ENCODE data around the gene SNX4. TPM values are rescaled to one million over a fixed set of nuclear protein-coding genes. Genes with fewer than 3 reads are reported as not detected.

Gene SNX4
- total RNA-seq, 1 donor from 2014 or later = 37.8 TPM

DNA sequence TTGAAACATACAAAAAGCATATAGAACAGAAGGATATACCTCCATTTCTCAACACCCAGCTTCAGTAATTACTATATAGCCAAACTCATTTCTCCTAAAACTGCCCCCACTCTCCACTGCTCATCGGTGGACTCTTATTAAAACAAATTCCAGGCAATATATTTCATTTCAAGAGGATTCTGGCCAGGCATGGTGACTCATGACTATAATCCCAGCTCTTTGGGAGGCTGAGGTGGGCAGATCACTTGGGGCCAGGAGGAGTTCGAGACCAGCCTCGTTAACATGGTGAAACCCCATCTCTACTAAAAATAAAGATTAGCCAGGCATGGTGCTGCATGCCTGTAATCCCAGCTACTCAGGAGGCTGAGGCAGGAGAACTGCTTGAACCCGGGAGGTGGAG is 40.9 kb downstream of the SNX4 start:
- TF ChIP-seq, protein P1, sequence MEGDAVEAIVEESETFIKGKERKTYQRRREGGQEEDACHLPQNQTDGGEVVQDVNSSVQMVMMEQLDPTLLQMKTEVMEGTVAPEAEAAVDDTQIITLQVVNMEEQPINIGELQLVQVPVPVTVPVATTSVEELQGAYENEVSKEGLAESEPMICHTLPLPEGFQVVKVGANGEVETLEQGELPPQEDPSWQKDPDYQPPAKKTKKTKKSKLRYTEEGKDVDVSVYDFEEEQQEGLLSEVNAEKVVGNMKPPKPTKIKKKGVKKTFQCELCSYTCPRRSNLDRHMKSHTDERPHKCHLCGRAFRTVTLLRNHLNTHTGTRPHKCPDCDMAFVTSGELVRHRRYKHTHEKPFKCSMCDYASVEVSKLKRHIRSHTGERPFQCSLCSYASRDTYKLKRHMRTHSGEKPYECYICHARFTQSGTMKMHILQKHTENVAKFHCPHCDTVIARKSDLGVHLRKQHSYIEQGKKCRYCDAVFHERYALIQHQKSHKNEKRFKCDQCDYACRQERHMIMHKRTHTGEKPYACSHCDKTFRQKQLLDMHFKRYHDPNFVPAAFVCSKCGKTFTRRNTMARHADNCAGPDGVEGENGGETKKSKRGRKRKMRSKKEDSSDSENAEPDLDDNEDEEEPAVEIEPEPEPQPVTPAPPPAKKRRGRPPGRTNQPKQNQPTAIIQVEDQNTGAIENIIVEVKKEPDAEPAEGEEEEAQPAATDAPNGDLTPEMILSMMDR (IDR thresholded peaks at IDR 0.05; ENCODE audit: insufficient read depth, low read length, poor library complexity, severe bottlenecking) = no peak
- Histone ChIP-seq H3K27me3 (ENCODE audit: control insufficient read depth, insufficient read depth, low read length) (no peaks in the 10 kb centered on the region), H3K4me3 (ENCODE audit: low read depth, low read length) (no peak overlapping the region), H3K36me3 (ENCODE audit: control insufficient read depth, insufficient read depth, low read length) (no peaks in the 10 kb centered on the region)
- DNase-seq (ENCODE audit: low read depth) = no peak

DNA sequence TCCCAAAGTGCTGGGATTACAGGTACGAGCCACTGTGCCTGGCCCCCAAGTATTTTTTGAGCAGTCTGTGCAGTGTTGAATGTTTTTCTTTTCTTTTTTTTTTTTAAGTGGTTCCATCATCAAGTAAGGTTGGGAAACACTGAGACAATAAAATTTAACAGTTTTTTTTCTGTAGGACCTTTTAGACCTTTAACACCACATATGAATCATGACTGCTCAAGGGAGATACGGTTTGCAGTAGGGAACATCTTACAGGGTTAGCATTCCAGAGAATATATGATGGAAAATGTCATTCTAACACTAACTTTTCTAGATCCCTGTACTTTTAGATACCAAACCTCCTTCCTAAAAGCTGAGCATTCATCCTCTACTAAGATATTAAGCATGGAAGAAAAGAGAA is 41.7 kb downstream of the SNX4 start:
- no peak overlapping the region for H3K4me3 ChIP-seq (ENCODE audit: low read depth, low read length)
- no peaks in the 10 kb centered on the region for H3K27me3 ChIP-seq (ENCODE audit: control insufficient read depth, insufficient read depth, low read length)
- H3K36me3 ChIP-seq (ENCODE audit: control insufficient read depth, insufficient read depth, low read length) = no peaks in the 10 kb centered on the region
- DNase-seq (ENCODE audit: low read depth) = no peak
- TF ChIP-seq, protein P1 (IDR thresholded peaks at IDR 0.05; ENCODE audit: insufficient read depth, low read length, poor library complexity, severe bottlenecking) = no peak

DNA sequence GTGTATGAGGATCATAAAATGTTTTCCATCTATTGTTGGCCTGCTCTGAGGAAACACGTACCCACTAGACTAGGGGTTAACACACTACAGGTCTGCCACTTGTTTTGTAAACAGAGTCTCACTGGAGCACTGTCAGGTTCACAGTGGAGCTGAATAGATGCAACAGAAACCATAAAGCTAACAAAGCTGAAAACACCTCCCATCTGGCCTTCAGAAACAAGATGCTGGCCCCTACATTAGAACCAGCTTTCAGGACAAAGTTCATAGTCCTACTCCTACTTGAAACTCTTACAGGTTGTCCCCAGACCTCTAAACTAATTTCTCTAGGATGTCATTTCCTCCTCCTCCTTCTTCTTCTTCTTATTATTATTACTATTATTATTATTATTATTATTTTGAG is 42.3 kb downstream of the SNX4 start:
- Histone ChIP-seq H3K36me3 (ENCODE audit: control insufficient read depth, insufficient read depth, low read length) (no peaks in the 10 kb centered on the region), H3K4me3 (ENCODE audit: low read depth, low read length) (no peak overlapping the region), H3K27me3 (ENCODE audit: control insufficient read depth, insufficient read depth, low read length) (no peaks in the 10 kb centered on the region)
- DNase-seq (ENCODE audit: low read depth) = no peak
- TF ChIP-seq, protein P1 (IDR thresholded peaks at IDR 0.05; ENCODE audit: insufficient read depth, low read length, poor library complexity, severe bottlenecking) = no peak

DNA sequence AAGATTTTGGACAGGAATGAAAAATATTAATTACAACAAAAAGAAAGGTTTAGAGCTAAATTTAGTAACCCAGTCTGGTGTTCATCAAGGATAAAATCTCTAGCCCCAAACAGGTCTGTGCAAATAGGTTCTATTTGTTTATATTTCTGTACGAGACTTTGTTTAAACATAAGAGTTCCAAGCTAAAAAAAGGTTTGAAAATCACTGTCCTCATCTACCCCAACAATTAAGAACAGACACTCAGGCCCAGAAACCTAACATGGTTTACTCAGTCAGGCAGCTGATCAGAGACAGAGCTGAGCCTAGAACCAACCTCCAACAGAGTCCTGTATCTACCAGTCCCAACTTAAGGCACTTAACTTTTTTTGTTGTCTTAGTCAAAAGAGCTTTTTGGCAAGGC is 49.3 kb downstream of the SNX4 start:
- no peak for DNase-seq (ENCODE audit: low read depth)
- TF ChIP-seq, protein P1 (IDR thresholded peaks at IDR 0.05; ENCODE audit: insufficient read depth, low read length, poor library complexity, severe bottlenecking) = no peak
- Histone ChIP-seq H3K4me3 (ENCODE audit: low read depth, low read length) (no peak overlapping the region), H3K36me3 (ENCODE audit: control insufficient read depth, insufficient read depth, low read length) (no peaks in the 10 kb centered on the region), H3K27me3 (ENCODE audit: control insufficient read depth, insufficient read depth, low read length) (no peaks in the 10 kb centered on the region)

DNA sequence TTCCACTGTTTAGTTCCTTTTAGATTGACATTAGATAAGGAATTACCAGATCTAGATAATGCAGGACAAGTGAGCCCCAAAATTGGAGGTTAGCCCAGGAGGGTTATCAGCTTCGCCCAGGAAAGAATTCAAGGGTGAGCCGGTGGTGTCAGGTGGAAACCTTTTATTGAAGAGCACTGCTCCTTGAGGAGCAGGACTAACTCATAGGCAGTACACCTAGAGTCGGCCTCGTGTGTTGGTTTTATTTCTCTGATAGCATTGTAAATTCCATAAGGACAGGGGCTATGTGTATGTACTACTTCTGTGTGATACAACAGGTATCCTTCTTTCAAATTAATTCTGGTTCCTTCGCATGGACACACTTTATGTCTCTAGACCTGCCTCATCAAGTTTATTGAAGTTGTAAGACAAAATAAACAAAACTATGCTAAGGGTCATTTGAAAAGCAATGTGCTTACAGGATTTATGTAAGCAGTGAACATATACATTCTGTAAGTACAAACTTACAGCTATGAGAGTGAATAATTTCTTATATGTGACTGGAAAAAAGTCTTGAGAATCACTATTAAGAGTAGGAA is 57.2 kb downstream of the SNX4 start:
- Histone ChIP-seq H3K36me3 (ENCODE audit: control insufficient read depth, insufficient read depth, low read length) (peaks cover 1% of the 10 kb centered on the region), H3K4me3 (ENCODE audit: low read depth, low read length) (no peak overlapping the region), H3K27me3 (ENCODE audit: control insufficient read depth, insufficient read depth, low read length) (no peaks in the 10 kb centered on the region)
- no peak for DNase-seq (ENCODE audit: low read depth)
- TF ChIP-seq, protein P1 (IDR thresholded peaks at IDR 0.05; ENCODE audit: insufficient read depth, low read length, poor library complexity, severe bottlenecking) = no peak

DNA sequence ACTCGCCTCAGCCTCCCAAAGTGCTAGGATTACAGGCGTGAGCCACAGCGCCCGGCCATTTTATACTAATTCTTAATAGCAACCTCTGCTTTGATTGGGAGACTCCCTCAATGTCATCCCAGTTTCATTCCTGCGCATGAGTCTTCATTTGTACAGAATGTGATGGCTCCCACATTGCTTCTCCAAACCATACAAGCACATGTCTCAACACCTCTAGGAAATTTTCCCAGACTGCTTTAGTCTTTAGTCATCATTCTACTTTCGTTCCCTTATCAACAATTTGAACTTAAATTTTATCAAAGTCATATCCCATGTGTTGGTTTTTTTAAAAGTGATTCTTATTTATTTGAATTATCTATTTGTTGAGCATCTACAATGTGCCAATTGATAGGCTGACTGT is 58.1 kb downstream of the SNX4 start:
- no peak for DNase-seq (ENCODE audit: low read depth)
- Histone ChIP-seq H3K4me3 (ENCODE audit: low read depth, low read length) (no peak overlapping the region), H3K27me3 (ENCODE audit: control insufficient read depth, insufficient read depth, low read length) (no peaks in the 10 kb centered on the region), H3K36me3 (ENCODE audit: control insufficient read depth, insufficient read depth, low read length) (peaks cover 1% of the 10 kb centered on the region)
- TF ChIP-seq, protein P1 (IDR thresholded peaks at IDR 0.05; ENCODE audit: insufficient read depth, low read length, poor library complexity, severe bottlenecking) = no peak

All from kidney epithelial cell (primary cell).